ENCODE measurements around the gene TUT1.

DNA sequence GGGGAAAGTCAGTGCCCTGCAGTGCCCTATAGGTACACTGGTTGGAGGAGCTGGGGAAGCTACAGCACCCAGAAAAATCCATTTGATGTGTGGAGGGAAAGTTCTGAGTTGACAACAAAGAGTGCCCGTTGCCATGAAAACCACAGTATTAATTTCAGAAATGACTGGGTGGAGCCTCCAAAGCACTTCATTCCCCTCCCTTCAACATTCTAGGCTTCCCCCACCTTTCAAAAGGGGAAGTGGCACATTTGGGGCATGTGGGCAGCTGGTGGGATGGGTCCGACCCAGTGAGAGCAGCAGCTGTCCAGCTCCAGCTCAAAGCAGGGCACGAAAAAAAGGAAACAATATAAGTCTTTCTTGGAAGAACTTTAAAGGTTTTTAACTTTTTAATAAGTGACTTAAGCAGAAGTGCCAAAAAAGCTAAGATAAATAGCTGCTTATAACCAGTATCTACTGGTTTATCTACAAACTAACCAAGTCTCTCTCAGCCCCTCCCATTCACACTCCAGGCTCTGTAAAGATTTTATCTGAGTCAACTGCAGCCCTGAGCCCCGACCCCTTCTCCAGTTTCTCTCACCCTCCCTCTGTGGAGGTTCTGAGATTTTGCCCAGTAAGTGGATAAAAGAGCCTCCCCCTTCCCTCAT lies 35.7 kb downstream of the TUT1 start:
- TF ChIP-seq, protein P1, sequence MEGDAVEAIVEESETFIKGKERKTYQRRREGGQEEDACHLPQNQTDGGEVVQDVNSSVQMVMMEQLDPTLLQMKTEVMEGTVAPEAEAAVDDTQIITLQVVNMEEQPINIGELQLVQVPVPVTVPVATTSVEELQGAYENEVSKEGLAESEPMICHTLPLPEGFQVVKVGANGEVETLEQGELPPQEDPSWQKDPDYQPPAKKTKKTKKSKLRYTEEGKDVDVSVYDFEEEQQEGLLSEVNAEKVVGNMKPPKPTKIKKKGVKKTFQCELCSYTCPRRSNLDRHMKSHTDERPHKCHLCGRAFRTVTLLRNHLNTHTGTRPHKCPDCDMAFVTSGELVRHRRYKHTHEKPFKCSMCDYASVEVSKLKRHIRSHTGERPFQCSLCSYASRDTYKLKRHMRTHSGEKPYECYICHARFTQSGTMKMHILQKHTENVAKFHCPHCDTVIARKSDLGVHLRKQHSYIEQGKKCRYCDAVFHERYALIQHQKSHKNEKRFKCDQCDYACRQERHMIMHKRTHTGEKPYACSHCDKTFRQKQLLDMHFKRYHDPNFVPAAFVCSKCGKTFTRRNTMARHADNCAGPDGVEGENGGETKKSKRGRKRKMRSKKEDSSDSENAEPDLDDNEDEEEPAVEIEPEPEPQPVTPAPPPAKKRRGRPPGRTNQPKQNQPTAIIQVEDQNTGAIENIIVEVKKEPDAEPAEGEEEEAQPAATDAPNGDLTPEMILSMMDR (IDR thresholded peaks at IDR 0.05; ENCODE audit: borderline replicate concordance, extremely low read depth, low read length, poor library complexity, severe bottlenecking), result no peak
- no peak for TF ChIP-seq EZH2 (IDR thresholded peaks at IDR 0.05; ENCODE audit: borderline replicate concordance, low read depth, low read length, severe bottlenecking)

Data from DND-41 (cell line).